Measurements from ENCODE around the gene BNC2.

Gene BNC2

DNA sequence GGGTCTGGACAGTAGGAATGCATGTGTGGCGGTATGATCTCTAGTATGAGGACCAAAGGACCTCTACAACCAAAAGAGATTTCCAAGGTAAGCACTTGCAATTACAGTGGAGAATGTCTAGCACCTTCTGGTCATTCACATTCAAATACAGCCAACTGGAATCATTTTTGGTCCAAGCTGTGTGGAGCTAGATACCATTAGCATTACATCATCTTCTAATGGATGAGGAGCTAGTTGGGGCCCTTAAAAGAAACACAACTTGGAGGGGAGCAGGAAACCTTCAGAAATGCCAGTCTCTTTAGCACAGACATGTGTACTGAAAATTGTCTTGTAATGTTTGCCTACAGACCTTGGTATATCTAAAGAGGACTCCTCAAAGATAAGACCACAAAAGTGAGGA is 244.7 kb downstream of the BNC2 start:
- H3K9me3 ChIP-seq (ENCODE audit: control insufficient read depth, low read length), result no peaks in the 10 kb centered on the region
- no peak overlapping the region for H2AFZ ChIP-seq
- H3K4me1 ChIP-seq, result peaks cover 3% of the 10 kb centered on the region
- H3K27me3 ChIP-seq (ENCODE audit: control insufficient read depth, insufficient read depth, low read length), result no peaks in the 10 kb centered on the region
- no peak overlapping the region for H3K4me2 ChIP-seq (ENCODE audit: low read length)
- H3K79me2 ChIP-seq, result no peaks in the 10 kb centered on the region
- H3K27ac ChIP-seq, result no peak overlapping the region
- no peak overlapping the region for H3K4me3 ChIP-seq (ENCODE audit: low read depth, low read length)
- H3K9ac ChIP-seq, result no peak overlapping the region
- TF ChIP-seq CTCF (IDR thresholded peaks at IDR 0.05), result no peak
- no peaks in the 10 kb centered on the region for H3K36me3 ChIP-seq (ENCODE audit: control insufficient read depth, insufficient read depth, low read length)

DNA sequence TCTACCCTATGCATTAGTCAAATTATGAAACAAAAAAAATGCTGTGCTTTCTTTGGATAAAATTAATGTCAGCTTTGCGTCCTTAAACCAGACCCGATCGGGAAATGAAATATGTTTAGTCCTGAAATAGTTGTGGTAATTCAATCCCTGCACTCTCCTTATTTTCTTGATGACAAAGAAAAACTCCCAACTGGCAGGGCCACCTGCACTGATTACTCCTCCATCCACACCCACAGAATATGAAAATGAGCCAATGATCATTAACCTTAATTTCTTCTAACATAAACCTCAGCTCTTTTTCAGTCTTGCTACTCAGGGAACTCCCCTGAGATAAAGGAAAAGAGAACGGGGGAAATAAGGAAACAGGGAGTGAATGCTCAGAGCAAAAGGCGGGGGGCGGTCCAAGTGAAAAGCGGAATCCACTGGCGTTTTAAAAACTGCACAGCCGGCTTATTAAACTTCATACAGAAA is 245.3 kb downstream of the BNC2 start:
- Histone ChIP-seq H3K27ac (no peak overlapping the region), H2AFZ (no peak overlapping the region), H3K27me3 (ENCODE audit: control insufficient read depth, insufficient read depth, low read length) (no peaks in the 10 kb centered on the region), H3K4me3 (ENCODE audit: low read depth, low read length) (no peak overlapping the region), H3K36me3 (ENCODE audit: control insufficient read depth, insufficient read depth, low read length) (no peaks in the 10 kb centered on the region), H3K4me2 (ENCODE audit: low read length) (no peak overlapping the region), H3K9me3 (ENCODE audit: control insufficient read depth, low read length) (no peaks in the 10 kb centered on the region), H3K4me1 (peaks cover 3% of the 10 kb centered on the region), H3K9ac (no peak overlapping the region), H3K79me2 (no peaks in the 10 kb centered on the region)
- TF ChIP-seq CTCF (IDR thresholded peaks at IDR 0.05), result no peak

DNA sequence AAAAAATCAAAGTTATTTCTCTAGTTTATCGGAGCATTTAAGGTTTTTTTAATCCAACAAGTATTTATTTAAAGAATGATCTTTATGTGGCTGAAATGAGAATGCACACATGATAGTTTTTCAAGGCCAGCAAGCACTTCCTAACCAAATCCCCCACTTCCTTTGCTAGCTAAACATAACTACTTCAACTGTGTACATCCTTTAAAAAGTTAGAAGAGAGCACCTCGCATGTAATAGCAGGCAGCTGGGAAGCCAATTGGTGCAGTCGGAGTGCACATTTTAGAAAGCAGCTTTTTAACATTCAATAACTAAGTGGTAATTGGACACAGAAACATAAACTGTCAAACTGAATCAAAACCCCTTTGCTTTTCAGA is 245.7 kb downstream of the BNC2 start:
- Histone ChIP-seq H3K79me2 (no peaks in the 10 kb centered on the region), H3K4me3 (ENCODE audit: low read depth, low read length) (no peak overlapping the region), H3K27ac (no peak overlapping the region), H3K9ac (no peak overlapping the region), H3K9me3 (ENCODE audit: control insufficient read depth, low read length) (no peaks in the 10 kb centered on the region), H3K36me3 (ENCODE audit: control insufficient read depth, insufficient read depth, low read length) (no peaks in the 10 kb centered on the region), H3K4me2 (ENCODE audit: low read length) (no peak overlapping the region), H3K27me3 (ENCODE audit: control insufficient read depth, insufficient read depth, low read length) (no peaks in the 10 kb centered on the region), H2AFZ (no peak overlapping the region), H3K4me1 (peaks cover 3% of the 10 kb centered on the region)
- no peak for TF ChIP-seq CTCF (IDR thresholded peaks at IDR 0.05)

DNA sequence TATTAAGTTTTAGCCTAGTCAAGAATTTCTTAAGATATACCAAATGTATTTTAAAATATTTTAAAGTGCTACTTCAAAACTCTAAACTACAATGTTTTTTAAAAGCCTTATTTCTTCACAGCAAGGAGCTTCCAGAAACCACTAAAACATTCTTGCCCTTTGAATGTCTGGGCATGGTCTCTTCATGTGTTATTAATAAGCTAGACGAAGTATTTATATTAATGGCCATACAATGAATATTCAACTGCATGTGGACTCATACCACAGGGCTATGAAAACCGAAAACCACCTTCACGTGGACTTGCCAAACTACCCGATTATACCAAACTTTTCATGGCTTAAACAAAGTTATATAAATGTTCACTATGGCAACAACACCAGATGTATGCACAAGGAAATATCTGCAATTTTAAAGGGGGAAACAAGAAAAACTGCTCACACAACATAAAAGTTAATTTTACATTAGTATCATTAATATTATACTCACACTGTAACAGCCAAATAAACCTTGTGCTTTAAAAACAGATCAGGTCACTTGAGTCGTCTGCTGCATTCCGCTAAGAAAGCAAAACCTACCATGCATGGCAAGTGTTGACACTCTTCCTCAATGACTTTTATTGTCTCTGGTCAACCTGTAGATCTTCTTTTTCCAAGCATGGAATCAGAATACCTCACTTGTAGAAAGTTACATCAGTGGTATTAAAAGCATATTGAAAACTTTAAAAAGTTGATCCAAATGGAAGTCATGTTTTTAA is 246.3 kb downstream of the BNC2 start:
- Histone ChIP-seq H3K9ac (no peak overlapping the region), H3K36me3 (ENCODE audit: control insufficient read depth, insufficient read depth, low read length) (no peaks in the 10 kb centered on the region), H3K27ac (no peak overlapping the region), H3K4me1 (peaks cover 3% of the 10 kb centered on the region), H3K27me3 (ENCODE audit: control insufficient read depth, insufficient read depth, low read length) (no peaks in the 10 kb centered on the region), H3K4me3 (ENCODE audit: low read depth, low read length) (no peak overlapping the region), H3K79me2 (no peaks in the 10 kb centered on the region), H2AFZ (no peak overlapping the region), H3K9me3 (ENCODE audit: control insufficient read depth, low read length) (no peaks in the 10 kb centered on the region), H3K4me2 (ENCODE audit: low read length) (no peak overlapping the region)
- TF ChIP-seq CTCF (IDR thresholded peaks at IDR 0.05), result no peak

GRCh38 chr9:16622541-16622940 is 247.9 kb downstream of the BNC2 start:
- Histone ChIP-seq H3K4me2 (ENCODE audit: low read length) (no peak overlapping the region), H3K27ac (no peak overlapping the region), H2AFZ (no peak overlapping the region), H3K36me3 (ENCODE audit: control insufficient read depth, insufficient read depth, low read length) (no peaks in the 10 kb centered on the region), H3K79me2 (no peaks in the 10 kb centered on the region), H3K9me3 (ENCODE audit: control insufficient read depth, low read length) (no peaks in the 10 kb centered on the region), H3K4me3 (ENCODE audit: low read depth, low read length) (no peak overlapping the region), H3K9ac (no peak overlapping the region), H3K27me3 (ENCODE audit: control insufficient read depth, insufficient read depth, low read length) (no peaks in the 10 kb centered on the region), H3K4me1 (peaks cover 3% of the 10 kb centered on the region)
- TF ChIP-seq CTCF (IDR thresholded peaks at IDR 0.05), result no peak

Measured in parathyroid adenoma (tissue), 2 donors.